HL-60/S4 (cell line): Measurements from ENCODE around the gene NPAS2.

ENCODE experiments used
- in situ Hi-C: fragments of 300-500 bp; cut with MboI; formaldehyde crosslinking; loops from 2 replicates; pipeline ENCODE4 v1.14.3; 2022; ENCODE audit warnings: low sequenced_read_pairs

Gene NPAS2

DNA sequence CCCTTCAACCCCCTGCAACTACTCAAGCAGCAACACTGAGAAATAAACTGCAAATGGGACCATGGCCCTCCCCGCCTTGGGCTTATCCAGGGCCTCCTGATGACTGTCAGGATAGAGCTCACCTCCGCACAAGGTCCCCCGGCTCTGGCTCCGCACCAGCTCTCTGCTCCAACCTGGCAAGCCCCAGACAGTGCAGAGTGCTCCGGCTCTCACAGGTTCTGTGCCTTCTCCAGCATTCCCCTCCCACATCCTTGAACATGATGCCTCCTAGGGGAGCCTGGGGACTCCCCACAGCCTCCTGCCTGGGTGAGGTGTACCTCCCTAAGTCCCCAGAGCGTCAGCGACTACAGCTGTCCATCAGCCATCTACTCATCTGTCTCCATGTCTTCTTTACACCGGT lies 26.7 kb upstream of the NPAS2 start:
- in situ Hi-C loops = no loop called here

- in situ Hi-C loops = no loop called here
Measured at GRCh38 chr2:100793982-100794381, 26.0 kb upstream of the NPAS2 start.

DNA sequence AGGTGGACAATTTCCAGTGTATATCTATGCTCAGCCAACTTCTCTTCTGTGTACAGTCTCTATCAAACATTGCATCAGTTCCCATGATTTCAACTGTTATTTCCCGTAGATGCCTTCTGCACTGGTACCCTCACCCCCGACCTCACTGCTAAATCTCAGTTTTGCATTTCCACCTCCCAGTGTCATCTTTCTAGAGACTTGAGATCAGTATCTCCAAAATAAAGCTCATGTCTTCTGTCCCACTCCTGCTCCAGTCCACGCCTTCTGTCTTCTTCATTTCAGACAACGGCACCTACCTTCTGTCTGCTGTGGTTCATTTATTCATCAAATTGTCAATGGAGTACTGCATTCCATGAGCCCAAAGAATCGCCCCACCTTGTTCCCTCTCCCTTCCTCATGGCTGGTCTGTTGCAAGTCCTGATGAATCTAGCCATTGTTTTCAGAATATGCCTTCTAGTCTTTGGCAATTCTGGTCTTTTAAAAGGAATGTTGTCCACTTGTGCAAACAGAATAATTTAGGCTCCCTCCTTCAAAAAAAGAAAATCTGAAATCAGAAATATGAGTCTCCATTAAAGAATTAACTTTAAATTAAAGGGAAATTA lies 23.3 kb upstream of the NPAS2 start:
- in situ Hi-C loops = no loop called here

GRCh38 chr2:100799686-100800085 lies 20.3 kb upstream of the NPAS2 start:
- in situ Hi-C loops = no loop called here

- in situ Hi-C loops = no loop called here
Measured at GRCh38 chr2:100800915-100801314, 19.0 kb upstream of the NPAS2 start.

DNA sequence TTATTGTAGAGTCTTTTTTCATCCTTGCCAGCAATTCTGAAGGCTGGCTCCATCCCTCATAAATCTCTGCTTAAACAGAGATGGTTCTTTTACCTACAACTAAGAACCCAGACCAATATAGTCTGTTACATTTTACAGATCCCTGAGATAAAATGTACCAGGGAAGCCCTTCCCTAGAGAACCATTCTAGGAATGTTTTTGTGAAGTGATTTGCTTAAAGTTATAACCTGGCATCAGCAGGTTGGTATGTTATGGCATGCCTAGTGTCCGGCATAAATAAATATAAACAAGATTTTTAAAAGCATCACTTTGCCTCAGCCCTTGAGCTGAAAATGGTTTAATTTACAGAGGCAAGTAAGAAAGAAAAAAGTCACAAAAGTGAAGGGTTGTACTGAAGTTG lies 18.5 kb upstream of the NPAS2 start:
- in situ Hi-C loops = no loop called here

DNA sequence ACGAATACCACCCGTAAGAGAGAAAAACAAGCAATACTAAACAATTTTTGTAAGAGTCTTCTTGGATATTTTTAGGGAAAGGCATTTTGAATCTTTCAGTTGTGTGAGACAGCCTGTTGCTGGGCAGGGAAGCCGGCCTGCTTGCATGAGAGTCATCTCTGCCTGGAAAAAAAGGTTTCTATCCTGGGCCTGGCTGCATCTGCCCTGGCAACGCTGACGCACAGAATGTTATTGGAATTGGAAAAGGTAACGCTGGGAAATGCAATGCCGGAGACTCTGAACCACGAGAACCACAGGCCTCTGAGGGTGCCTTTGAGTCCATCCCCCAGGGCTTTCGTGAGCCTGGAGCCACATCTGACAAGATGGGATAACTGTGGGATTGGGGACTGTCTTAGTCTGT lies 17.9 kb upstream of the NPAS2 start:
- in situ Hi-C loops = no loop called here

GRCh38 chr2:100803334-100803733 lies 16.6 kb upstream of the NPAS2 start:
- in situ Hi-C loops = no loop called here

- in situ Hi-C loops = no loop called here
Measured at GRCh38 chr2:100806550-100806949, 13.4 kb upstream of the NPAS2 start.

DNA sequence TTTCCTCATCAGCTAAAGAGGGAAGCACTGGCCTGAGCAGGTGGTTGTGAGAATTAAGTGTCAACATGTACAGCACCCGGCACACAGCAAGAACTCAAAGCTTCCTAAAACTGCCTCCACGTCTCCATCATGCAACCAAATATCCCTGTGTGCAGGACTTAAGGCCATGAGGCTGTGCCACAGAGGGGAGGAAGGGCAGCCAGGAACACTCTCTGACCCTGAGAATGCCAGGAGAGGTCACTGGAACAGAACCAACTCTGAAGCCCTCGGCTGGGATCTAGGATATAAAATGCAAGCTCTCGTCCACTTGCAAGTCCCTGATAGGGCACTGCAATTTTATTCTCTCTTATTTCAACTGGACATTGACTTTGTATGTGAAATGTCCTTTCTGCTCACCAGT lies 12.2 kb upstream of the NPAS2 start:
- in situ Hi-C loops = no loop called here

GRCh38 chr2:100808582-100808981 lies 11.4 kb upstream of the NPAS2 start:
- in situ Hi-C loops = no loop called here

DNA sequence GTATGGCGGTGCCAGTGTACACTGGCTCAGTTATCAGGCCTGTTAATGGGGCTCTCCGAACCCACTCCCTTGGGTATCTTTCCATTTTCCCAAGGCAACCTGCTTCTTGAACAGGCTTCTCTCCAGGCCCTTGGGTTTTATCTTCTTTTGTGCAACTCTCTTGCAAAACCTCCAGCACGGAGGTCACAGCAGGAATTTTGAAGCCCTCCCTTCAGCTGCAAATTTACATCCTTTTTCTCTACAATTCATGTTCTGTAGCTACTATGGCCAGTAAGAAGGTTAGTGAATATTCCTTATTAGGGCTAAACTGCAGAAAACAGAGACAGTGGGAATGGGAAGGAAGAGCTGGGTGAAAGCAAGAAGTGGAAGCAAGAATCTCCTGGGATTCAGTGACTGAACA lies 10.4 kb upstream of the NPAS2 start:
- in situ Hi-C loops = no loop called here

GRCh38 chr2:100810603-100811145 lies 9.3 kb upstream of the NPAS2 start:
- in situ Hi-C loops = no loop called here

GRCh38 chr2:100812116-100812515 lies 7.8 kb upstream of the NPAS2 start:
- in situ Hi-C loops = no loop called here

- in situ Hi-C loops = no loop called here
Measured at GRCh38 chr2:100812573-100812972, 7.4 kb upstream of the NPAS2 start.

GRCh38 chr2:100813527-100813926 lies 6.4 kb upstream of the NPAS2 start:
- in situ Hi-C loops = no loop called here

- in situ Hi-C loops = no loop called here
Measured at GRCh38 chr2:100814043-100814442, 5.9 kb upstream of the NPAS2 start.

DNA sequence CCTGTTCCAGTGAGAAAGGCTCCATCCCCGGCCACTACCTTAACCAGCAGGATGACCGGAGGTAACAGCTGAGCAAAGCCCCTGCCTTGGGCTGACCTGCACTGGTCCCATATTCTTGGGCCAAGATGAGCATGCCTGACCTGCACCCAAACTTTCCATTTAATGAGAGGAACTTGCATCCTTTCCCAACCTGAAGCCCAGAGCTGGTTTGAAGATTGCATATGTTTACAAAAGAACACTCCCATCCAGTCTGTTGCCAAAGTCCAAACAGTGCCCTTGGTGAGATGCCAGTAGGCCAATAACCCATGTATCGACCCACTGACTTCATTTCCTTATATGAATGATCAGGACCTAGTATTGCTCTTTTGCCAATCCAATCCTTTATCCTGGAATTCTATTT lies 5.5 kb upstream of the NPAS2 start:
- in situ Hi-C loops = no loop called here

DNA sequence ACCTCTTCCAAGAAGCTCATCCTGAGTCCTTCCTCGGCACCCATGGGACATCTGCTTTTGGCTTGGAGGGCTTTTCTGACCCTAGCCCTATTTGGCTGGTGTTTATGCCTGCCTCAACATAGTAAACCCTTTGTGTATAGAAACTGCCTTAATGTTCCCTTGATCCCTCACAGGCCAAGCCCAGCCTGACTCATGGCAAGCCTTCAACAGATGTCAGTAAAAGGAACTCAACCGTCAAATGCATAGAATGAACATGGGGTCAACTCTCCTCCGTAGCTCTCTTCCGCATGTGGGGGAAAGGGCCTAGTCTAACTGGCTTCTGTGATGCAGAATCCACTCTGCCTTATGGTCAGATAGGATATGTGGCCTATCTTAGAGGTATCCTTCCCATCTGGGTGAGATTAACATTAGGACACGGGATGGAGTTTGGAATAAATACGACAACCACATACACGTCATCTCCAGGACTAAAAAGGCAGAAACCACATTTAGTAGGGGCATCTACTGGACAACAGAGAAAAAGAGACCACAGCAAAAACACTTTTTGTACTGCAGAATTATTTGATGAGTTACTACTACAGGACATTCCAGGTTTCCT lies 2.5 kb upstream of the NPAS2 start:
- in situ Hi-C loops = no loop called here

GRCh38 chr2:100818003-100818605 lies 1.8 kb upstream of the NPAS2 start:
- in situ Hi-C loops = no loop called here

- in situ Hi-C loops = no loop called here
Measured at GRCh38 chr2:100818606-100819369, 1.2 kb upstream of the NPAS2 start.

GRCh38 chr2:100820273-100820522 lies 259 bp downstream of the NPAS2 start:
- in situ Hi-C loops = no loop called here
